Natural killer cell (primary cell): ENCODE data around the gene ITGA6. TPM values are rescaled to one million over a fixed set of nuclear protein-coding genes. Genes with fewer than 3 reads are reported as not detected.
A peak's percentile ranks its signal among the peaks of the same experiment; 100 is the strongest.

Experiments used
- ATAC-seq, 3 donors: fragments of 150-1000 bp in 2 of 3; fragments of 200-7000 bp in 1 of 3; cut with Tn5 transposase; 1 replicate in 1 of 3; 2 replicates in 2 of 3; pipeline ENCODE4 v1.10.0; 2021; ENCODE audit warnings: mild to moderate bottlenecking in 2 of 3, moderate library complexity in 2 of 3
- DNase-seq, 2 donors: peaks; one replicate each; pipeline versions ENCODE4 v3.0.0 to v3.0.0-alpha.2; 2013 to 2021; ENCODE audit warnings: mixed read lengths in 1 of 2
- H3K27ac ChIP-seq: one replicate; pipeline ENCODE4 v1.5.1; 2013; ENCODE audit warnings: mild to moderate bottlenecking, low read length
- H3K27me3 ChIP-seq: one replicate; pipeline ENCODE4 v1.6.1; 2013; ENCODE audit warnings: low read length; ENCODE audit not compliant: control insufficient read depth, insufficient read depth
- H3K36me3 ChIP-seq: one replicate; pipeline ENCODE4 v1.6.1; 2013; ENCODE audit warnings: low read length; ENCODE audit not compliant: control insufficient read depth, insufficient read depth
- H3K4me1 ChIP-seq: one replicate; pipeline ENCODE4 v1.6.1; 2013; ENCODE audit warnings: low read length; ENCODE audit not compliant: control insufficient read depth, insufficient read depth
- H3K4me3 ChIP-seq: one replicate; pipeline ENCODE4 v1.5.1; 2013; ENCODE audit warnings: low read length
- H3K9me3 ChIP-seq: one replicate; pipeline ENCODE4 v1.6.1; 2013; ENCODE audit warnings: low read length; ENCODE audit not compliant: control insufficient read depth, insufficient read depth
- H3K27ac Mint-ChIP-seq, 2 donors: one replicate each; pipeline ENCODE4 v1.8.0; 2022; ENCODE audit warnings: mild to moderate bottlenecking in 2 of 2, mixed read lengths in 2 of 2, moderate library complexity in 1 of 2
- H3K27me3 Mint-ChIP-seq, 2 donors: one replicate each; pipeline ENCODE4 v1.8.0; 2022; ENCODE audit warnings: low read depth in 2 of 2, mixed read lengths in 2 of 2
- H3K36me3 Mint-ChIP-seq: one replicate; pipeline ENCODE4 v1.8.0; 2022; ENCODE audit warnings: mixed read lengths
- H3K4me1 Mint-ChIP-seq, 2 donors: one replicate each; pipeline ENCODE4 v1.8.0; 2022; ENCODE audit warnings: mixed read lengths in 2 of 2
- H3K4me3 Mint-ChIP-seq: one replicate; pipeline ENCODE4 v1.8.0; 2022; ENCODE audit warnings: mild to moderate bottlenecking, moderate library complexity, mixed read lengths
- H3K9me3 Mint-ChIP-seq, 2 donors: one replicate each; pipeline ENCODE4 v1.8.0; 2022; ENCODE audit warnings: mixed read lengths in 2 of 2
- CTCF ChIP-seq: fragments of 200-600 bp; IDR thresholded peaks from one replicate; pipeline ENCODE4 v1.8.0; 2022; ENCODE audit warnings: antibody characterized with exemption
- WGBS: methylation state at CpG from one replicate; pipeline ENCODE4 v1.1.7; 2013; ENCODE audit warnings: missing lambda C conversion rate; ENCODE audit not compliant: insufficient coverage; 5-methylcytosine and 5-hydroxymethylcytosine counted together
- intact Hi-C: fragments of 100-400 bp; cut with micrococcal nuclease; formaldehyde crosslinking; loops from one replicate; pipeline ENCODE4 v1.14.2; 2022
- total RNA-seq, 4 donors: library from RNA; stranded (reverse); fragments of 120-200 nt in 1 of 4; gene quantifications; one replicate each; pipeline versions ENCODE4 v1.2.3 to v1.2.4, GENCODE V29; 2013 to 2022

ITGA6 gene
- total RNA-seq, 3 donors from 2014 or later (not counting 1 experiment from before 2014, with no cell fraction given): 34.0 to 52.8 (median 38.3) TPM

GRCh38 chr2:172420216-172420615 lies 7.2 kb upstream of the ITGA6 start:
- H3K4me1 Mint-ChIP-seq: peaks cover 7 to 15% of the 10 kb centered on the region in 2 donors
- Histone ChIP-seq H3K9me3 (no peaks in the 10 kb centered on the region), H3K4me1 (peaks cover 4% of the 10 kb centered on the region), H3K4me3 (no peak overlapping the region), H3K27ac (no peak overlapping the region), H3K36me3 (no peaks in the 10 kb centered on the region), H3K27me3 (no peaks in the 10 kb centered on the region)
- no peaks in the 10 kb centered on the region for H3K36me3 Mint-ChIP-seq
- DNase-seq (no peak), ATAC-seq (no peak)
- peaks cover 6 to 18% of the 10 kb centered on the region in 2 donors for H3K27me3 Mint-ChIP-seq
- TF ChIP-seq CTCF: no peak
- intact Hi-C loops: no loop called here
- 88% methylated on average over 3 of the region's 3 CpGs for WGBS
- no peaks in the 10 kb centered on the region for H3K9me3 Mint-ChIP-seq
- H3K27ac Mint-ChIP-seq: no peak overlapping the region
- H3K4me3 Mint-ChIP-seq: no peak overlapping the region

GRCh38 chr2:172423160-172423559 lies 4.2 kb upstream of the ITGA6 start:
- Histone ChIP-seq H3K27ac (no peak overlapping the region), H3K4me1 (peaks cover 9% of the 10 kb centered on the region), H3K36me3 (no peaks in the 10 kb centered on the region), H3K4me3 (no peak overlapping the region), H3K27me3 (no peaks in the 10 kb centered on the region), H3K9me3 (no peaks in the 10 kb centered on the region)
- no peak for TF ChIP-seq CTCF
- ATAC-seq (no peak), DNase-seq (peak in 1 of 2 donors; percentile 24)
- Mint-ChIP-seq H3K27me3 (peaks cover 6 to 18% of the 10 kb centered on the region in 2 donors), H3K36me3 (no peaks in the 10 kb centered on the region), H3K27ac (no peak overlapping the region), H3K4me1 (peaks cover 5 to 6% of the 10 kb centered on the region in 2 donors), H3K4me3 (no peak overlapping the region), H3K9me3 (no peaks in the 10 kb centered on the region)
- 82% methylated on average over 6 of the region's 6 CpGs for WGBS
- intact Hi-C loops: no loop called here

GRCh38 chr2:172425336-172425735 lies 2.0 kb upstream of the ITGA6 start:
- Histone ChIP-seq H3K4me3 (no peak overlapping the region), H3K36me3 (no peaks in the 10 kb centered on the region), H3K9me3 (no peaks in the 10 kb centered on the region), H3K27me3 (no peaks in the 10 kb centered on the region), H3K27ac (no peak overlapping the region), H3K4me1 (peaks cover 27% of the 10 kb centered on the region)
- no peak for ATAC-seq
- no peaks in the 10 kb centered on the region for H3K9me3 Mint-ChIP-seq
- no peak overlapping the region for H3K4me3 Mint-ChIP-seq
- TF ChIP-seq CTCF: no peak
- intact Hi-C loops: no loop called here
- peaks cover 4 to 10% of the 10 kb centered on the region in 2 donors for H3K27me3 Mint-ChIP-seq
- DNase-seq: no peak
- peaks cover 23 to 24% of the 10 kb centered on the region in 2 donors for H3K4me1 Mint-ChIP-seq
- no peak overlapping the region for H3K27ac Mint-ChIP-seq
- no peaks in the 10 kb centered on the region for H3K36me3 Mint-ChIP-seq

- Mint-ChIP-seq H3K4me1 (peaks cover 36 to 39% of the 10 kb centered on the region in 2 donors), H3K9me3 (no peaks in the 10 kb centered on the region), H3K27ac (peak overlapping the region in 1 of 2 donors; percentile 44), H3K27me3 (peaks cover 0 to 4% of the 10 kb centered on the region in 2 donors), H3K4me3 (peak overlapping the region; percentile 82), H3K36me3 (no peaks in the 10 kb centered on the region)
- Histone ChIP-seq H3K27me3 (no peaks in the 10 kb centered on the region), H3K36me3 (no peaks in the 10 kb centered on the region), H3K4me3 (peak overlapping the region; percentile 66), H3K4me1 (peaks cover 31% of the 10 kb centered on the region), H3K27ac (no peak overlapping the region), H3K9me3 (no peaks in the 10 kb centered on the region)
- WGBS: 71% methylated on average over 15 of the region's 17 CpGs
- ATAC-seq (no peak), DNase-seq (no peak)
- intact Hi-C loops: no loop called here
- no peak for TF ChIP-seq CTCF
Observed at GRCh38 chr2:172426635-172427255, 641 bp upstream of the ITGA6 start.
